Ascending aorta (tissue), 2 donors: ENCODE measurements around the gene IMMT. TPM values are rescaled to one million over a fixed set of nuclear protein-coding genes. Genes with fewer than 3 reads are reported as not detected.

Experiments
- DNase-seq, 2 donors: peaks; one replicate each; pipeline ENCODE4 v3.0.0-alpha.2; 2019; ENCODE audit warnings: low spot score in 2 of 2
- H3K27ac ChIP-seq, 2 donors: fragments of 200-600 bp; sonication (generic); one replicate each; pipeline ENCODE4 v1.5.1; 2016 to 2017; ENCODE audit warnings: mild to moderate bottlenecking in 1 of 2
- H3K27me3 ChIP-seq: fragments of 200-600 bp; sonication (generic); one replicate; pipeline ENCODE4 v1.5.1; 2017
- H3K36me3 ChIP-seq, 2 donors: fragments of 200-600 bp; sonication (generic); one replicate each; pipeline ENCODE4 v1.5.1; 2016
- H3K4me1 ChIP-seq, 2 donors: fragments of 200-600 bp; sonication (generic); one replicate each; pipeline ENCODE4 v1.5.1; 2016 to 2017; ENCODE audit warnings: mild to moderate bottlenecking in 1 of 2
- H3K4me3 ChIP-seq, 2 donors: fragments of 200-600 bp; sonication (generic); one replicate each; pipeline ENCODE4 v1.5.1; 2016 to 2017; ENCODE audit warnings: mild to moderate bottlenecking in 1 of 2
- H3K9me3 ChIP-seq, 2 donors: fragments of 200-600 bp; sonication (generic); one replicate each; pipeline ENCODE4 v1.5.1; 2016
- intact Hi-C: fragments of 100-400 bp; cut with DNase I; formaldehyde crosslinking; loops from one replicate; pipeline ENCODE4 v1.15.1; 2023
- total RNA-seq: library from RNA; depleted of rRNA; stranded (reverse); fragments of >200 nt; gene quantifications from one replicate; pipeline ENCODE4 v1.1.0, GENCODE V29; 2016
- TF ChIP-seq, protein P1 (sequence below), 3 experiments: fragments of 200-600 bp in 2 of 3; fragments of 450-650 bp in 1 of 3; sonication (generic) in 2 of 3; IDR thresholded peaks; one replicate each; pipeline ENCODE4 v1.5.1; 2016 to 2019; ENCODE audit warnings: antibody characterized with exemption in 3 of 3, mild to moderate bottlenecking in 1 of 3, moderate library complexity in 1 of 3

Gene IMMT
- total RNA-seq, 1 donor from 2014 or later: 97.1 TPM

DNA sequence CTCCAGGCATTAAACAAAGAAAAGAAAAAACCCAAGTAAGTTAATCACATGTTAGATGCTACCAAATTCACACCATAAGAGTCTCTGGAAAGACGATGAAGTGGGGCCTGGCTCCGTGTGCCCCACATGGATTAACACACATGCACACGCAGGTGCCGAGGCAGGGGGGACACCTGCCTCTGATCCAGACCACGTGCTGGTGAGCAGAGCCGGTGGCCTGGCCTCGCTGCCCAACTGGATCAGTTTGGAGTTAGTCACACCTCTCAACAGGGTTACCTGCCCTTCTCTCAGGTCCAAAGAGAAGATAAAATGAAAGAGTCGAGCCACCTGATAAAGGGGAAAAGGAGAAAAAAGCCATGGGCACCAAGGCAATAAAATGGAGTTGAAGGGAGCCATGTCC lies 44.5 kb upstream of the IMMT start:
- no peak for DNase-seq
- Histone ChIP-seq H3K36me3 (no peaks in the 10 kb centered on the region), H3K4me1 (peaks cover 3 to 5% of the 10 kb centered on the region in 2 donors), H3K27me3 (no peaks in the 10 kb centered on the region), H3K9me3 (no peaks in the 10 kb centered on the region), H3K27ac (no peak overlapping the region), H3K4me3 (no peak overlapping the region)
- TF ChIP-seq, protein P1, sequence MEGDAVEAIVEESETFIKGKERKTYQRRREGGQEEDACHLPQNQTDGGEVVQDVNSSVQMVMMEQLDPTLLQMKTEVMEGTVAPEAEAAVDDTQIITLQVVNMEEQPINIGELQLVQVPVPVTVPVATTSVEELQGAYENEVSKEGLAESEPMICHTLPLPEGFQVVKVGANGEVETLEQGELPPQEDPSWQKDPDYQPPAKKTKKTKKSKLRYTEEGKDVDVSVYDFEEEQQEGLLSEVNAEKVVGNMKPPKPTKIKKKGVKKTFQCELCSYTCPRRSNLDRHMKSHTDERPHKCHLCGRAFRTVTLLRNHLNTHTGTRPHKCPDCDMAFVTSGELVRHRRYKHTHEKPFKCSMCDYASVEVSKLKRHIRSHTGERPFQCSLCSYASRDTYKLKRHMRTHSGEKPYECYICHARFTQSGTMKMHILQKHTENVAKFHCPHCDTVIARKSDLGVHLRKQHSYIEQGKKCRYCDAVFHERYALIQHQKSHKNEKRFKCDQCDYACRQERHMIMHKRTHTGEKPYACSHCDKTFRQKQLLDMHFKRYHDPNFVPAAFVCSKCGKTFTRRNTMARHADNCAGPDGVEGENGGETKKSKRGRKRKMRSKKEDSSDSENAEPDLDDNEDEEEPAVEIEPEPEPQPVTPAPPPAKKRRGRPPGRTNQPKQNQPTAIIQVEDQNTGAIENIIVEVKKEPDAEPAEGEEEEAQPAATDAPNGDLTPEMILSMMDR (IDR thresholded peaks at IDR 0.05): no peak
- intact Hi-C loops: no loop called here

DNA sequence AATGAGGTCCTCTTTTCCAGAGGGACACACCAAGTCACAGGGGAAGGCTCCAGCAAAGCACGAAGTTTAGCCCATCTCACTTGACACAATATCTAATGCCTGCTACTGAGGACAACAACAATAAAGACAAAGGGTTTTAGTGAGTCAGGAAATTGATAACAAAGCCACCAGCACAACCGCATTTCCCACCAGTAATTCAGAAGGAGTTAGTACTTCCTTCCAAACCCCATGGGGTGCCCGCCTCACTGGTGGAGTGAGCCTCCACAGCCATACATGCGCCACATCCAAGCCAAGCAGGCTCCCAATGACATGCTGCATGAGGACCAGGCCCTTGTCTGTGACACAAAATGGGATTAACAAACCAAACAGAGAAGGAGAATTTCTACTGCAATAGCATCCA lies 44.1 kb upstream of the IMMT start:
- DNase-seq: no peak
- peaks cover 3 to 8% of the 10 kb centered on the region in 2 donors for H3K4me1 ChIP-seq
- H3K27me3 ChIP-seq: no peaks in the 10 kb centered on the region
- TF ChIP-seq, protein P1 (IDR thresholded peaks at IDR 0.05): no peak
- no peaks in the 10 kb centered on the region for H3K36me3 ChIP-seq
- no peaks in the 10 kb centered on the region for H3K9me3 ChIP-seq
- no peak overlapping the region for H3K27ac ChIP-seq
- H3K4me3 ChIP-seq: no peak overlapping the region
- intact Hi-C loops: no loop called here

DNA sequence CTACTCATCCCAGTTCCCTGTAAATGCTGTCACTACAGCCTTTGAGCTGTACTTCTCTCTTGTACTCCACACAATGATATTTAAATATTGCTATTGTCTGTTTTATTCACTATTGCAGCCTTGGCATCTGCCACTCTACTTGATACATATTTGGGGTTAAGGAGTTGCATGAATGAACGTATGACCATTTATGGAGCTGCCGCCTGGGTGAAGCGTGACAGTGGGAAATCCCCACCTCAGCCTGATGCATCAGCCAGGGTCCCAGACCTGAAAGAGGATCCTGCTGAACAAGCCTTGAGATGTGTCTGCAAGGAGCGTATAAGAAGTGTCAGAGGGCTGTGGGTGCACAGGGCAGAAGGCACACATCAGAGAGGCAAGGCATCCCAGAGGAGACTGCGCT lies 43.1 kb upstream of the IMMT start:
- no peaks in the 10 kb centered on the region for H3K36me3 ChIP-seq
- TF ChIP-seq, protein P1 (IDR thresholded peaks at IDR 0.05): no peak
- no peaks in the 10 kb centered on the region for H3K9me3 ChIP-seq
- intact Hi-C loops: no loop called here
- no peaks in the 10 kb centered on the region for H3K27me3 ChIP-seq
- peaks cover 0 to 7% of the 10 kb centered on the region in 2 donors for H3K4me1 ChIP-seq
- no peak overlapping the region for H3K4me3 ChIP-seq
- H3K27ac ChIP-seq: no peak overlapping the region
- no peak for DNase-seq

DNA sequence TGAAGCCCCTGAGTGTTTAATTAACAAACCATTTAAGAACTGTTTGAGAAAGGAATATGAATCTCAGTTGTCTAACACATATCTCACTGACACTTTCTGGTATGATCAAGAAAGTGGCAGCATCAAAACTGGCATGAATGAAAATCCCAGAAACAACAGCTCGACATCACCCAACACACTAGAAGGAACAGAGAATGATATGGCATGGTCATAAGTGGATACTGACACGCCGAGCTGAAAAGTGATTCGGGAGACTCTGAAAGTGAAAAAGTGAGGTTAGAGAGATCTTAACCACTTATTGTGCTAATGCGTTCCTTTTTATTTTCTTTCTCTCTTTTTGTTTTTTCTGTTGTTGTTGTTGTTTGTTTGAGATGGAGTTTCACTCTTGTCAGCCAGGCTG lies 41.9 kb upstream of the IMMT start:
- Histone ChIP-seq H3K27me3 (no peaks in the 10 kb centered on the region), H3K9me3 (no peaks in the 10 kb centered on the region)

DNA sequence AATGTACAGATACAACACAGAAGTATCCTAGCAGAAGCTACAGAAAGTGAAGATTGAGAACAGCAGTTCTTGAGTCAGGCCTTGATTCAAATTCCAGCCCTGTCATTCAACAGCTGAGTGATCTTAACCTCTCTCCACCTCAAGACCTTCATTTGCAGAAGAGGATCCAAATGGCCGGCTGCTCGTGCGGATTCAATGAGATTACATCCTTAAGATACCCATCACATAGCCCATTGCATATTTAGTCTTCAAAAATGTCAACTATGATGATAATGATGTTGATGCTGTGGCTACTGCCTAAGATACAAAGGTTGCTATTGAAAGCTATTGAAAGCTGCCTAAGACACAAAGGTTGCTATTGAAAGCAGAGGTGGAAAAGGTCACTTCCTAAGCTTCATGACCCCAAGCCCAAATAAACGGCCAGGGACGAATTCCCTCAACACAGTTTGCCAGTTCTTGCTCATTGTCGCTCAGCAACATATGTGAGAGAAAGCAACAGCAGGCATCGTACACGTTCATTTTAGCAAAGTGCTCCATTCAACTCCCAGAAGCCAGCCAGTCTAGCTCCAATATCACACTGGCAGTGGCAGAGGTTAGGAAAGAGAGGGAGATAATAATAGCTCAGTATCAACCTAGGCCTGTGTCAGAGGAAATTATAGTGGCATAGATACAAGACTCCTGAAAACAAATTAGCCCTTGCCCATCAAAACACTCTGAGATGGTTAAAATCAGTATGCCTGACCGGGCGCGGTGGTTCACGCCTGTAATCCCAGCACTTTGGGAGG lies 40.1 kb upstream of the IMMT start:
- no peaks in the 10 kb centered on the region for H3K9me3 ChIP-seq
- H3K4me3 ChIP-seq: no peak overlapping the region
- intact Hi-C loops: no loop called here
- H3K27me3 ChIP-seq: no peaks in the 10 kb centered on the region
- peaks cover 0 to 4% of the 10 kb centered on the region in 2 donors for H3K36me3 ChIP-seq
- DNase-seq: no peak
- peaks cover 0 to 7% of the 10 kb centered on the region in 2 donors for H3K4me1 ChIP-seq
- TF ChIP-seq, protein P1 (IDR thresholded peaks at IDR 0.05): no peak
- H3K27ac ChIP-seq: peak overlapping the region; percentile 59 to 76

More for the DNA sequence above, 41.9 kb upstream of the IMMT start:
- intact Hi-C loops: no loop called here
- TF ChIP-seq, protein P1 (IDR thresholded peaks at IDR 0.05): no peak
- no peak for DNase-seq
- Histone ChIP-seq H3K4me1 (peaks cover 0 to 7% of the 10 kb centered on the region in 2 donors), H3K36me3 (peaks cover 0 to 4% of the 10 kb centered on the region in 2 donors), H3K27ac (no peak overlapping the region), H3K4me3 (no peak overlapping the region)
